HCT116 (cell line): ENCODE measurements around the gene ORC6.

Experiments used
- EGR1 ChIP-seq: IDR thresholded peaks from 2 replicates; pipeline ENCODE4 v1.6.1; 2012; ENCODE audit warnings: low read depth
- EZH2 ChIP-seq: fragments of 200-600 bp; sonication (generic); IDR thresholded peaks from 2 replicates; pipeline ENCODE4 v1.6.1; 2017; ENCODE audit warnings: antibody characterized with exemption, mixed run types
- FOSL1 ChIP-seq: IDR thresholded peaks from 2 replicates; pipeline ENCODE4 v1.6.1; 2012; ENCODE audit warnings: low read depth
- POLR2A ChIP-seq: IDR thresholded peaks from 2 replicates; pipeline ENCODE4 v1.7.0; 2011; ENCODE audit warnings: borderline replicate concordance; ENCODE audit not compliant: insufficient read depth, insufficient read length; ENCODE audit errors: extremely low read depth
- POLR2AphosphoS5 ChIP-seq: IDR thresholded peaks from 2 replicates; pipeline ENCODE4 v1.6.1; 2011; ENCODE audit warnings: mild to moderate bottlenecking, low read depth, low read length, moderate library complexity
- RAD21 ChIP-seq: IDR thresholded peaks from 2 replicates; pipeline ENCODE4 v1.6.1; 2012; ENCODE audit warnings: low read depth, mild to moderate bottlenecking
- SIN3A ChIP-seq: IDR thresholded peaks from 2 replicates; pipeline ENCODE4 v1.6.1; 2012; ENCODE audit warnings: low read depth
- SP1 ChIP-seq: IDR thresholded peaks from 2 replicates; pipeline ENCODE4 v1.6.1; 2012; ENCODE audit warnings: low read depth
- SRF ChIP-seq: IDR thresholded peaks from 2 replicates; pipeline ENCODE4 v1.6.1; 2012; ENCODE audit warnings: low read depth
- TCF7L2 ChIP-seq: IDR thresholded peaks from 2 replicates; pipeline ENCODE4 v1.7.0; 2011; ENCODE audit warnings: borderline replicate concordance, inconsistent platforms; ENCODE audit not compliant: insufficient read depth, insufficient read length; ENCODE audit errors: extremely low read depth
- ZNF274 ChIP-seq: fragments of 200-500 bp; sonication (Bioruptor generic); IDR thresholded peaks from 2 replicates; pipeline ENCODE4 v1.6.1; 2014; ENCODE audit warnings: mild to moderate bottlenecking, low read depth, low read length, inconsistent platforms
- TF ChIP-seq, protein P1 (sequence below): IDR thresholded peaks from 2 replicates; pipeline ENCODE4 v1.6.1; 2012
- TF ChIP-seq, protein P2 (sequence below), 3 experiments: fragments of 200-600 bp in 1 of 3; sonication (generic) in 1 of 3; IDR thresholded peaks in 2 of 3; conservative IDR thresholded peaks in 1 of 3; 2 replicates each; pipeline ENCODE4 v1.5.1; 2012 to 2017; ENCODE audit warnings: low read depth in 2 of 3, low read length in 2 of 3, antibody characterized with exemption in 1 of 3, borderline replicate concordance in 1 of 3, control low read depth in 1 of 3, mild to moderate bottlenecking in 1 of 3, mixed read lengths in 1 of 3, mixed run types in 1 of 3, moderate library complexity in 1 of 3; ENCODE audit not compliant: insufficient read depth in 1 of 3

DNA sequence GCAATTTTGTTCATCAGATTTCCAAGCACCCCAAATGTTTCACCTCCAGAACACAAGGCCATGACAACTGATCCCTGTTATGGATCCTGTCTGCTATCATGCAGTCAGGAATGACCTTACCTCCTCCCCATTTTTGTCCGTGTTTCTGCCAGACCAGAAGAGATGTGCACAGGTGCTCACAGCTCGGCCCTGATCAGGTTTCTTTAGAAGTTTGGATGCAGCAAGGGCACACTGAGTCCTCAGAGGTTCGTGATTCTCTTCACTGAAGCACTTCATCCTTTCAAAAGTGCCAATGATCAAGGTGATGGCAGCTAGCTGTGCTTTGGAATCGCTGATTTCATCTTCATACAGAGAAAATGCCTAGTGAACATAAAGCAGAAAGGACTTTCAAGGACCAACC is 27.3 kb upstream of the ORC6 start:
- TF ChIP-seq, protein P1, sequence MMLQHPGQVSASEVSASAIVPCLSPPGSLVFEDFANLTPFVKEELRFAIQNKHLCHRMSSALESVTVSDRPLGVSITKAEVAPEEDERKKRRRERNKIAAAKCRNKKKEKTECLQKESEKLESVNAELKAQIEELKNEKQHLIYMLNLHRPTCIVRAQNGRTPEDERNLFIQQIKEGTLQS: no peak
- TF ChIP-seq POLR2AphosphoS5 (no peak), EZH2 (no peak), EGR1 (no peak), ZNF274 (no peak), POLR2A (no peak), SP1 (no peak), SRF (no peak), TCF7L2 (no peak), SIN3A (no peak), RAD21 (no peak), FOSL1 (no peak)
- TF ChIP-seq, protein P2, sequence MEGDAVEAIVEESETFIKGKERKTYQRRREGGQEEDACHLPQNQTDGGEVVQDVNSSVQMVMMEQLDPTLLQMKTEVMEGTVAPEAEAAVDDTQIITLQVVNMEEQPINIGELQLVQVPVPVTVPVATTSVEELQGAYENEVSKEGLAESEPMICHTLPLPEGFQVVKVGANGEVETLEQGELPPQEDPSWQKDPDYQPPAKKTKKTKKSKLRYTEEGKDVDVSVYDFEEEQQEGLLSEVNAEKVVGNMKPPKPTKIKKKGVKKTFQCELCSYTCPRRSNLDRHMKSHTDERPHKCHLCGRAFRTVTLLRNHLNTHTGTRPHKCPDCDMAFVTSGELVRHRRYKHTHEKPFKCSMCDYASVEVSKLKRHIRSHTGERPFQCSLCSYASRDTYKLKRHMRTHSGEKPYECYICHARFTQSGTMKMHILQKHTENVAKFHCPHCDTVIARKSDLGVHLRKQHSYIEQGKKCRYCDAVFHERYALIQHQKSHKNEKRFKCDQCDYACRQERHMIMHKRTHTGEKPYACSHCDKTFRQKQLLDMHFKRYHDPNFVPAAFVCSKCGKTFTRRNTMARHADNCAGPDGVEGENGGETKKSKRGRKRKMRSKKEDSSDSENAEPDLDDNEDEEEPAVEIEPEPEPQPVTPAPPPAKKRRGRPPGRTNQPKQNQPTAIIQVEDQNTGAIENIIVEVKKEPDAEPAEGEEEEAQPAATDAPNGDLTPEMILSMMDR (IDR thresholded peaks at IDR 0.05 in 2 of 3, conservative IDR thresholded peaks at IDR 0.05 in 1 of 3; ENCODE audit: borderline replicate concordance in 1 of 3, insufficient read depth in 1 of 3, low read depth in 2 of 3, low read length in 2 of 3): no peak
